ENCODE data around the gene KICS2. TPM values are rescaled to one million over a fixed set of nuclear protein-coding genes. Genes with fewer than 3 reads are reported as not detected.

Gene KICS2
- total and polyA plus RNA-seq, 2 of the 13 experiments (the other 11 are each of a cell fraction or from before 2014, with no cell fraction given), result 3.5 to 6.6 TPM

DNA sequence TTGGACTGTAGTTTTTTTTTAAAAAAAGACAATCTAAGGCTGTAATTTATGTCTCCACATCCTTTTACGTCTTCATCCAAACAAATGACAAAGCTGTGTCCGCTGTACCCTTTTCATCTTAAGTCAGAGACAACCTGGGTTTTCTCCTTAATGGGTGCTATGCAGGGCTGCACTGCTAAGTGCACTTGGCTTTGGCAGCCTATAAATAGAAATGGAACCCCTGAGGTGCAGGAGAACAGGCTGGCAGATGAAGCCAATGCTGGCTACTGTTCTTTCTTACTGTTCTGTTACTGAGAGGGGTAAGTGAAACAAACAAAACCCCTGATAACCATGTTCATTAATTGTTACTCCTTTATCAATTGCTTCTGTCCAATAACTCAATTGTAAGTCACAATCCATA, 47.1 kb upstream of the KICS2 start:
- BruUV-seq (replicated peaks), result no TSS peak
- FAIRE-seq, result no peak
- Histone ChIP-seq H3K4me1 (ENCODE audit: insufficient read depth, low read length) (no peaks in the 10 kb centered on the region), H3K4me2 (ENCODE audit: low read depth, low read length) (no peak overlapping the region), H3K27ac (ENCODE audit: extremely low read length, insufficient read depth, low read length) (no peak overlapping the region), H3K36me3 (replicated peaks in 1 of 2; ENCODE audit: control insufficient read depth in 1 of 2, insufficient read depth in 2 of 2, low read length in 2 of 2) (no peaks in the 10 kb centered on the region), H3K9ac (ENCODE audit: insufficient read depth, low read depth, low read length) (no peak overlapping the region), H4K20me1 (ENCODE audit: insufficient read depth, low read length) (no peaks in the 10 kb centered on the region), H3K79me2 (ENCODE audit: insufficient read depth, low read length) (no peaks in the 10 kb centered on the region), H2AFZ (ENCODE audit: low read length) (no peak overlapping the region), H3K9me3 (ENCODE audit: low read length) (no peaks in the 10 kb centered on the region), H3K4me3 (replicated peaks in 1 of 3; ENCODE audit: insufficient read depth in 1 of 3, low read depth in 2 of 3, low read length in 3 of 3) (no peak overlapping the region), H3K27me3 (ENCODE audit: control insufficient read depth in 1 of 2, insufficient read depth in 2 of 2, low read length in 2 of 2) (peaks cover 0 to 12% of the 10 kb centered on the region in 2 experiments; a peak in 2 of 5 replicates)
- ATAC-seq, result no peak
- ChIA-PET POLR2A (no interaction called here), CTCF (ENCODE audit: low intra/inter-chr PET ratio, low total read pairs) (no interaction called here)
- TF ChIP-seq, protein P1, sequence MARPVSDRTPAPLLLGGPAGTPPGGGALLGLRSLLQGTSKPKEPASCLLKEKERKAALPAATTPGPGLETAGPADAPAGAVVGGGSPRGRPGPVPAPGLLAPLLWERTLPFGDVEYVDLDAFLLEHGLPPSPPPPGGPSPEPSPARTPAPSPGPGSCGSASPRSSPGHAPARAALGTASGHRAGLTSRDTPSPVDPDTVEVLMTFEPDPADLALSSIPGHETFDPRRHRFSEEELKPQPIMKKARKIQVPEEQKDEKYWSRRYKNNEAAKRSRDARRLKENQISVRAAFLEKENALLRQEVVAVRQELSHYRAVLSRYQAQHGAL (CRISPR knock-in tag; IDR thresholded peaks at IDR 0.05; ENCODE audit: not compliant biosample characterization), result no peak
- no peak for TF ChIP-seq ZKSCAN1 (IDR thresholded peaks at IDR 0.05; ENCODE audit: low read length)
- TF ChIP-seq YEATS2 (CRISPR knock-in tag; IDR thresholded peaks at IDR 0.05; ENCODE audit: borderline replicate concordance), result no peak
- no peak for TF ChIP-seq ZNF558 (CRISPR knock-in tag; IDR thresholded peaks at IDR 0.05; ENCODE audit: borderline replicate concordance)
- no peak for TF ChIP-seq ZNF792 (CRISPR knock-in tag; IDR thresholded peaks at IDR 0.05)
- no peak for TF ChIP-seq TP53 (CRISPR knock-in tag; conservative IDR thresholded peaks at IDR 0.05)
- no peak for TF ChIP-seq MEIS2 (CRISPR knock-in tag; IDR thresholded peaks at IDR 0.05)
- no peak for TF ChIP-seq ATF7 (IDR thresholded peaks at IDR 0.05)
- TF ChIP-seq ATF7 (CRISPR knock-in tag; IDR thresholded peaks at IDR 0.05), result no peak
- in situ Hi-C loops (cut with HindIII; ENCODE audit: extremely low pct_ligation_motif_present, low pct_unique_long_range_greater_than_20kb), result no loop called here
- 50% methylated on average over 2 of the region's 2 CpGs for WGBS (ENCODE audit: low lambda C conversion rate)
- no peak for DNase-seq (ENCODE audit: low spot score)
- intact Hi-C loops (cut with micrococcal nuclease; ENCODE audit: unreplicated experiment), result no loop called here

DNA sequence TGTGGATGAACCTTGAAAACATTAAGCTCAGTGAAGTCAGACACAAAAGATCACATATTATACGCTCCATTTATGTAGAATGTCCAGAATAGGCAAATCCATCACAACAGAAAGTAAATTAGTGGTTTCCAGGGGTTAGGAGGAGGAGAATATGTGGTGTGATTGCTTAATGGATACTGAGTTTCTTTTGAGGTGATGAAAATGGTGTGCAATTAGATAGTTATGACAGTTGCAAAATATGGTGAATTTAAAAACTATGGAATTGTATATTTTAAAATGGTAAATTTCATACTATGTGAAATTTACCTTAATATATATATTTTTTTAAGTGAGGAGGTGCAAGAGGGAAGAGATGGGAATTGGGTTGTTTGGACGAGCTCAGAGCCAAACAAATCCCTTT, 46.3 kb upstream of the KICS2 start:
- WGBS (ENCODE audit: low lambda C conversion rate), result 0% methylated on average over 2 of the region's 2 CpGs
- in situ Hi-C loops (cut with HindIII; ENCODE audit: extremely low pct_ligation_motif_present, low pct_unique_long_range_greater_than_20kb) (no loop called here), intact Hi-C loops (cut with micrococcal nuclease; ENCODE audit: unreplicated experiment) (no loop called here)
- ChIA-PET CTCF (ENCODE audit: low intra/inter-chr PET ratio, low total read pairs) (no interaction called here), POLR2A (no interaction called here)
- Histone ChIP-seq H3K9ac (ENCODE audit: insufficient read depth, low read depth, low read length) (no peak overlapping the region), H3K36me3 (replicated peaks in 1 of 2; ENCODE audit: control insufficient read depth in 1 of 2, insufficient read depth in 2 of 2, low read length in 2 of 2) (no peaks in the 10 kb centered on the region), H2AFZ (ENCODE audit: low read length) (no peak overlapping the region), H3K4me2 (ENCODE audit: low read depth, low read length) (no peak overlapping the region), H3K4me1 (ENCODE audit: insufficient read depth, low read length) (no peaks in the 10 kb centered on the region), H3K27ac (ENCODE audit: extremely low read length, insufficient read depth, low read length) (no peak overlapping the region), H3K27me3 (ENCODE audit: control insufficient read depth in 1 of 2, insufficient read depth in 2 of 2, low read length in 2 of 2) (peaks cover 0 to 12% of the 10 kb centered on the region in 2 experiments; a peak in 2 of 5 replicates), H3K9me3 (ENCODE audit: low read length) (no peaks in the 10 kb centered on the region), H3K4me3 (replicated peaks in 1 of 3; ENCODE audit: insufficient read depth in 1 of 3, low read depth in 2 of 3, low read length in 3 of 3) (no peak overlapping the region), H4K20me1 (ENCODE audit: insufficient read depth, low read length) (no peaks in the 10 kb centered on the region), H3K79me2 (ENCODE audit: insufficient read depth, low read length) (no peaks in the 10 kb centered on the region)
- DNase-seq (ENCODE audit: low spot score) (no peak), ATAC-seq (no peak), FAIRE-seq (no peak)
- BruUV-seq (replicated peaks), result no TSS peak
- no peak for TF ChIP-seq TP53 (CRISPR knock-in tag; conservative IDR thresholded peaks at IDR 0.05)
- no peak for TF ChIP-seq MAZ (IDR thresholded peaks at IDR 0.05; ENCODE audit: borderline replicate concordance, low read depth, low read length)
- TF ChIP-seq MAZ (CRISPR knock-in tag; IDR thresholded peaks at IDR 0.05; ENCODE audit: low read depth), result no peak
- no peak for TF ChIP-seq BCL6 (CRISPR knock-in tag; IDR thresholded peaks at IDR 0.05)
- no peak for TF ChIP-seq SPEN (CRISPR knock-in tag; IDR thresholded peaks at IDR 0.05; ENCODE audit: low read depth)
- TF ChIP-seq, protein P2, sequence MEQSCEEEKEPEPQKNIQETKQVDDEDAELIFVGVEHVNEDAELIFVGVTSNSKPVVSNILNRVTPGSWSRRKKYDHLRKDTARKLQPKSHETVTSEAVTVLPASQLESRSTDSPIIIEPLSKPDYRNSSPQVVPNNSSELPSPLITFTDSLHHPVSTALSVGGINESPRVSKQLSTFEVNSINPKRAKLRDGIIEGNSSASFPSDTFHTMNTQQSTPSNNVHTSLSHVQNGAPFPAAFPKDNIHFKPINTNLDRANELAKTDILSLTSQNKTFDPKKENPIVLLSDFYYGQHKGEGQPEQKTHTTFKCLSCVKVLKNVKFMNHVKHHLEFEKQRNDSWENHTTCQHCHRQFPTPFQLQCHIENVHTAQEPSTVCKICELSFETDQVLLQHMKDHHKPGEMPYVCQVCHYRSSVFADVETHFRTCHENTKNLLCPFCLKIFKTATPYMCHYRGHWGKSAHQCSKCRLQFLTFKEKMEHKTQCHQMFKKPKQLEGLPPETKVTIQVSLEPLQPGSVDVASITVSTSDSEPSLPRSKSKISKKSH (CRISPR knock-in tag; IDR thresholded peaks at IDR 0.05; ENCODE audit: borderline replicate concordance), result no peak
- TF ChIP-seq, protein P3, sequence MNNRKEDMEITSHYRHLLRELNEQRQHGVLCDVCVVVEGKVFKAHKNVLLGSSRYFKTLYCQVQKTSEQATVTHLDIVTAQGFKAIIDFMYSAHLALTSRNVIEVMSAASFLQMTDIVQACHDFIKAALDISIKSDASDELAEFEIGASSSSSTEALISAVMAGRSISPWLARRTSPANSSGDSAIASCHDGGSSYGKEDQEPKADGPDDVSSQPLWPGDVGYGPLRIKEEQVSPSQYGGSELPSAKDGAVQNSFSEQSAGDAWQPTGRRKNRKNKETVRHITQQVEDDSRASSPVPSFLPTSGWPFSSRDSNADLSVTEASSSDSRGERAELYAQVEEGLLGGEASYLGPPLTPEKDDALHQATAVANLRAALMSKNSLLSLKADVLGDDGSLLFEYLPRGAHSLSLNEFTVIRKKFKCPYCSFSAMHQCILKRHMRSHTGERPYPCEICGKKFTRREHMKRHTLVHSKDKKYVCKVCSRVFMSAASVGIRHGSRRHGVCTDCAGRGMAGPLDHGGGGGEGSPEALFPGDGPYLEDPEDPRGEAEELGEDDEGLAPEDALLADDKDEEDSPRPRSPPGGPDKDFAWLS (CRISPR knock-in tag; IDR thresholded peaks at IDR 0.05; ENCODE audit: borderline replicate concordance), result no peak
